A673 (cell line): ENCODE results near the gene CRACR2A. TPM values are rescaled to one million over a fixed set of nuclear protein-coding genes. Genes with fewer than 3 reads are reported as not detected.

Source experiments
- BruUV-seq: library from RNA; stranded (reverse); fragments of 400-500 nt; replicated peaks from 2 replicates; lab custom pipeline; 2021; lab: Mats Ljungman, UMichigan
- CTCF ChIA-PET: fragments of 300-600 bp; sonication (Branson Sonifier 250); formaldehyde crosslinking; loops from one replicate; lab custom pipeline; 2022; ENCODE audit warnings: antibody characterized with exemption; lab: Charles Lee
- POLR2A ChIA-PET: fragments of 300-600 bp; sonication (Branson Sonifier 250); formaldehyde crosslinking; loops from one replicate; lab custom pipeline; 2022; ENCODE audit warnings: antibody characterized with exemption; ENCODE audit not compliant: low non-redundant PET; lab: Charles Lee
- DNase-seq: peaks from one replicate; pipeline ENCODE4 v3.0.0-alpha.2; 2015; ENCODE audit warnings: low spot score
- H3K27ac ChIP-seq: fragments of 200-600 bp; sonication (generic); 2 replicates; pipeline ENCODE4 v1.5.1; 2016; ENCODE audit warnings: mixed run types, low read depth, mild to moderate bottlenecking, mixed read lengths, antibody characterized with exemption, low read length; ENCODE audit not compliant: poor library complexity, severe bottlenecking
- H3K27me3 ChIP-seq: fragments of 200-600 bp; sonication (generic); replicated peaks from 2 replicates; pipeline ENCODE4 v1.6.1; 2017; ENCODE audit warnings: mixed run types, low read depth, mild to moderate bottlenecking, mixed read lengths, antibody characterized with exemption, low read length; ENCODE audit not compliant: insufficient read depth, poor library complexity
- H3K36me3 ChIP-seq: fragments of 200-600 bp; sonication (generic); 2 replicates; pipeline ENCODE4 v1.6.1; 2016; ENCODE audit warnings: mixed run types, mild to moderate bottlenecking, mixed read lengths, antibody characterized with exemption, low read length; ENCODE audit not compliant: insufficient read depth, poor library complexity, severe bottlenecking
- H3K4me1 ChIP-seq: fragments of 200-600 bp; sonication (generic); 2 replicates; pipeline ENCODE4 v1.6.1; 2017; ENCODE audit warnings: mixed run types, mild to moderate bottlenecking, mixed read lengths, antibody characterized with exemption, low read length; ENCODE audit not compliant: insufficient read depth, poor library complexity, severe bottlenecking
- H3K4me3 ChIP-seq: fragments of 200-600 bp; sonication (generic); 2 replicates; pipeline ENCODE4 v1.5.1; 2016; ENCODE audit warnings: low read depth, mixed run types, mild to moderate bottlenecking, mixed read lengths, low read length; ENCODE audit not compliant: poor library complexity, severe bottlenecking
- H3K9me3 ChIP-seq: fragments of 200-600 bp; sonication (generic); 2 replicates; pipeline ENCODE4 v1.6.1; 2016; ENCODE audit warnings: mixed run types, low read depth, mild to moderate bottlenecking, mixed read lengths, antibody characterized with exemption, low read length; ENCODE audit not compliant: poor library complexity, severe bottlenecking
- CTCF ChIP-seq: fragments of 300-800, 200-600 bp; sonication (generic); conservative IDR thresholded peaks from 2 replicates; pipeline ENCODE4 v1.5.1; 2017; ENCODE audit warnings: low read depth, mild to moderate bottlenecking, antibody characterized with exemption, low read length, moderate library complexity, mixed read lengths
- EZH2 ChIP-seq: fragments of 200-600 bp; sonication (generic); IDR thresholded peaks from 2 replicates; pipeline ENCODE4 v1.6.1; 2017; ENCODE audit warnings: borderline replicate concordance, low read depth, mild to moderate bottlenecking, mixed read lengths, antibody characterized with exemption, low read length; ENCODE audit not compliant: poor library complexity, severe bottlenecking
- intact Hi-C: fragments of 100-400 bp; cut with micrococcal nuclease; formaldehyde crosslinking; loops from one replicate; pipeline ENCODE4 v1.10.0; 2022; ENCODE audit not compliant: unreplicated experiment
- total RNA-seq: library from RNA; stranded (reverse); gene quantifications from 2 replicates; pipeline ENCODE4 v1.2.3, GENCODE V29; 2021

CRACR2A gene
- total RNA-seq, 1 experiment from 2014 or later, result 0.13 TPM

GRCh38 chr12:3597526-3598210 is 155.2 kb downstream of the CRACR2A start:
- no TSS peak for BruUV-seq
- CTCF ChIA-PET, result no interaction called here

DNA sequence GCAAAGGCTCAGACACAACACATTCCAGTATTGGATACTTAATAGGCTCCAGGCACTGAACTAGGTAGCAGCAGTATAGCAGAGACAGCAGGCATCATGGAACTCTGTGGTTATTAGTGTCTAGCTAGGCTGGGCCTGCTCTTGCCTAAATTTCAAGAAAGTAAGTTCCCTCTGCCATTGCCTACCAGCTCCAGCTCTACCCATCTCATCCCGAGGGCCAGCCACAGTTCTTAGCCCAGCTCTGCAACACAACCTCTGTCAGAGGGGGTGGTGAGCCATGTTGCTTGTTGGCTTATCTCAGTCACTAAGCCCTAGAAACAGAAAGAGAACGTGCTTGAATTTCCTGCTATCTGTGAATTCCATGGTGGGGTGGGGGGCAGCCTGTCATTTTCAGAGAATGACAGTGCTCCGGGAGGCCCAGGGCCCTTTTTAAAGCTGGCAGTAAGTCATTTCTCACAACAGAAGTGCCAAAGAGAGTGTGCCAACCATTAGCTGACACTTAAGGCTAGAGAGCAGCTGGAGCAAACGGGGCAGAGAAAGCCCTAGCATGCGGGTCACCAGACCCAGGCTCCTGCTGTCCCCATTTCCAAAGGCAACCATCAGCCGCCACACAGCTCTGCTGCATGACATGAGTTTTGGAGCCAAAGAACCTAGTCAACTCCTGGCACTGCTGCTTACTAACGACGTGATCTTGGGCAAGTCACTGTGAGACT is 156.1 kb downstream of the CRACR2A start:
- CTCF ChIA-PET, result no interaction called here
- Histone ChIP-seq H3K36me3 (no peaks in the 10 kb centered on the region), H3K4me3 (no peak overlapping the region), H3K27me3 (peaks cover 4% of the 10 kb centered on the region), H3K27ac (no peak overlapping the region), H3K4me1 (no peaks in the 10 kb centered on the region), H3K9me3 (no peaks in the 10 kb centered on the region)
- intact Hi-C loops, result no loop called here
- POLR2A ChIA-PET, result interaction anchor here (0.6 kb wide), 1 partner anchor 9 kb away, joined by 3 read pairs; no protein-coding TSS in a partner anchor
- DNase-seq, result no peak
- no TSS peak for BruUV-seq
- TF ChIP-seq EZH2, result no peak
- no peak for TF ChIP-seq CTCF

More at GRCh38 chr12:3597526-3598210, 155.2 kb downstream of the CRACR2A start:
- Histone ChIP-seq H3K4me1 (no peaks in the 10 kb centered on the region), H3K27me3 (peaks cover 4% of the 10 kb centered on the region), H3K36me3 (no peaks in the 10 kb centered on the region), H3K4me3 (no peak overlapping the region), H3K9me3 (no peaks in the 10 kb centered on the region), H3K27ac (no peak overlapping the region)
- TF ChIP-seq EZH2 (no peak), CTCF (no peak)
- no peak for DNase-seq
- intact Hi-C loops, result no loop called here
- POLR2A ChIA-PET, result interaction anchor here (0.6 kb wide), 1 partner anchor 10 kb away, joined by 3 read pairs; no protein-coding TSS in a partner anchor

GRCh38 chr12:3595721-3596120 is 157.2 kb downstream of the CRACR2A start:
- ChIA-PET CTCF (no interaction called here), POLR2A (no interaction called here)
- no peak overlapping the region for H3K27ac ChIP-seq
- H3K4me1 ChIP-seq, result no peaks in the 10 kb centered on the region
- peaks cover 4% of the 10 kb centered on the region for H3K27me3 ChIP-seq
- BruUV-seq, result no TSS peak
- TF ChIP-seq EZH2, result no peak
- no peak for TF ChIP-seq CTCF
- no peaks in the 10 kb centered on the region for H3K36me3 ChIP-seq
- H3K4me3 ChIP-seq, result no peak overlapping the region
- H3K9me3 ChIP-seq, result no peaks in the 10 kb centered on the region
- DNase-seq, result no peak
- intact Hi-C loops, result no loop called here
